ENCODE data around the gene FAM171A2.

FAM171A2 gene

DNA sequence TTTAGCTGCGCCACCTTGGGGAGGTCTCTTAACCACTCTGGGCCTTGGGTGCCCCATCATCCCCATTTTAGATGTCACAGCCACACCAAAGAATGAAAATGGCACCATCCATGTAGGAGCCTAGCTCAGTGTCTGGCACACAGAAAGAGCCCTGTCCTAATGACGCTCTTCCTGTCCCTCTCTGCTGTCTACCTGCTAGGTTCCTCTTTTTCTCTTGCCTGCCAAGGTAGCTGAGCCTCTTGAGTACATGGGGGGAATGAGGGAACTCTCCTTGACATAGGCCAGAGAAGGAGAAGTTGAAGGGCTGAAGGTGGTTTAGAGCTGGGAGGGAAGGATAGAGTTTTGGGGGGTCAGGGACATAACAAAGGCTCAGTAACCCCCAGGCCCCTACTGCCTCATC, 53.5 kb downstream of the FAM171A2 start:
- peaks cover 18% of the 10 kb centered on the region for H3K27me3 ChIP-seq (ENCODE audit: insufficient read depth, poor library complexity, severe bottlenecking)
- peak in 1 of 2 experiments; percentile 43 for DNase-seq (ENCODE audit: low read depth in 1 of 2, low spot score in 1 of 2)
- no peak overlapping the region for H3K4me3 ChIP-seq (replicated peaks; ENCODE audit: insufficient read depth, low read length)
- TF ChIP-seq CTCF (IDR thresholded peaks at IDR 0.05; ENCODE audit: insufficient read depth, low read length) (no peak), REST (IDR thresholded peaks at IDR 0.05; ENCODE audit: insufficient replicate concordance, low read depth) (no peak), SPI1 (IDR thresholded peaks at IDR 0.05; ENCODE audit: borderline replicate concordance, low read depth) (no peak), GABPA (IDR thresholded peaks at IDR 0.05; ENCODE audit: low read depth) (no peak), POLR2AphosphoS5 (IDR thresholded peaks at IDR 0.05; ENCODE audit: low read depth) (no peak)
- no peak overlapping the region for H3K27ac ChIP-seq (replicated peaks)

GRCh38 chr17:44309472-44309871, 54.2 kb downstream of the FAM171A2 start:
- TF ChIP-seq SPI1 (IDR thresholded peaks at IDR 0.05; ENCODE audit: borderline replicate concordance, low read depth) (no peak), CTCF (IDR thresholded peaks at IDR 0.05; ENCODE audit: insufficient read depth, low read length) (no peak), POLR2AphosphoS5 (IDR thresholded peaks at IDR 0.05; ENCODE audit: low read depth) (no peak), REST (IDR thresholded peaks at IDR 0.05; ENCODE audit: insufficient replicate concordance, low read depth) (no peak), GABPA (IDR thresholded peaks at IDR 0.05; ENCODE audit: low read depth) (no peak)
- Histone ChIP-seq H3K27me3 (ENCODE audit: insufficient read depth, poor library complexity, severe bottlenecking) (peaks cover 12% of the 10 kb centered on the region), H3K4me3 (replicated peaks; ENCODE audit: insufficient read depth, low read length) (no peak overlapping the region), H3K27ac (replicated peaks) (no peak overlapping the region)
- no peak for DNase-seq (ENCODE audit: low read depth in 1 of 2, low spot score in 1 of 2)

DNA sequence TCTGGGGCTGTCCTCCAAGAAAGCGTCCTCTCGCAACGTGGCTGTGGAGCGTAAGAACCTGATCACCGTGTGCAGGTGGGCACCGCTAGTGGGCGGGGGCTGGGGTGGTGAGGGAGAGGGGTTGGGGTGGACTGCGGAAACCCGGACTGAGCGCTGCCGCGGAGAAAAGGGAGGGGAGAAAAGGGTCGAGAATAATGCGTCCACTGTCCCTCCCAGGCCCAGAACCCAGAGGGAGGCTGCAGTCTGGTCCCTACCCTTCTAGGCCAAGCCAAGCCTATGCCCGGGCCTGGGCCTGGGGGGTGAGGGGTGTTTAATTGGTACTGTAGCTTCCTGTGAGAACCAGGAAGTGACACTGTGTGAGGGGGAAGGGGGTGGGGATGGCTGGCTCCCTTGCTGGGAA, 54.8 kb downstream of the FAM171A2 start:
- peak overlapping the region; percentile 12 for H3K4me3 ChIP-seq (replicated peaks; ENCODE audit: insufficient read depth, low read length)
- TF ChIP-seq POLR2AphosphoS5 (IDR thresholded peaks at IDR 0.05; ENCODE audit: low read depth) (no peak), REST (IDR thresholded peaks at IDR 0.05; ENCODE audit: insufficient replicate concordance, low read depth) (no peak), SPI1 (IDR thresholded peaks at IDR 0.05; ENCODE audit: borderline replicate concordance, low read depth) (no peak), CTCF (IDR thresholded peaks at IDR 0.05; ENCODE audit: insufficient read depth, low read length) (no peak), GABPA (IDR thresholded peaks at IDR 0.05; ENCODE audit: low read depth) (no peak)
- no peak overlapping the region for H3K27ac ChIP-seq (replicated peaks)
- DNase-seq (ENCODE audit: low read depth in 1 of 2, low spot score in 1 of 2), result no peak
- peaks cover 8% of the 10 kb centered on the region for H3K27me3 ChIP-seq (ENCODE audit: insufficient read depth, poor library complexity, severe bottlenecking)
